ENCODE results near the gene MMRN2. TPM values are rescaled to one million over a fixed set of nuclear protein-coding genes. Genes with fewer than 3 reads are reported as not detected.
"Not testable (repeated sequence)": the region's sequence is repeated elsewhere in the genome, so short reads cannot be mapped to it uniquely, and the experiment has no call there.

Gene MMRN2
- total RNA-seq, 1 experiment from 2014 or later = not detected

DNA sequence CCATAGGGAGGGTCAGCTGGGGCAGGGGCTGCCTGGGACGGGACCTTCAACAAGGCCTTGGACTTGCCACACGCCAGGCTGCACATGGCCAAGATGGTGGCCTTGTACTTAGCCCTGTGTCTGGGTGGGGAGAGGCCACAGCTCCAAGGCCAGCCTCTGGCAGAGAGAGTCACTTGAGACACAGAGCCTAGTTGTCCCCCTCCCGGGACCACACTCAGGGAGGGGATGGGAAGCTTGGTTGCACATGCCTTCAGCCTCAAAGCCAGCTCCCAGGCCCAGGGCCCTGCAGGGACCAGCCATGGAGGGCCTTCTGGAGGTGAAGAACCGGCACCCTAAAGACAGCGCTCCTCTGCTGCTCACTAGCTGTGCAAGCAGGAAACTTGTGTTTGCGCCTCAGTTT lies 16.7 kb downstream of the MMRN2 start:
- TF ChIP-seq, protein P1, sequence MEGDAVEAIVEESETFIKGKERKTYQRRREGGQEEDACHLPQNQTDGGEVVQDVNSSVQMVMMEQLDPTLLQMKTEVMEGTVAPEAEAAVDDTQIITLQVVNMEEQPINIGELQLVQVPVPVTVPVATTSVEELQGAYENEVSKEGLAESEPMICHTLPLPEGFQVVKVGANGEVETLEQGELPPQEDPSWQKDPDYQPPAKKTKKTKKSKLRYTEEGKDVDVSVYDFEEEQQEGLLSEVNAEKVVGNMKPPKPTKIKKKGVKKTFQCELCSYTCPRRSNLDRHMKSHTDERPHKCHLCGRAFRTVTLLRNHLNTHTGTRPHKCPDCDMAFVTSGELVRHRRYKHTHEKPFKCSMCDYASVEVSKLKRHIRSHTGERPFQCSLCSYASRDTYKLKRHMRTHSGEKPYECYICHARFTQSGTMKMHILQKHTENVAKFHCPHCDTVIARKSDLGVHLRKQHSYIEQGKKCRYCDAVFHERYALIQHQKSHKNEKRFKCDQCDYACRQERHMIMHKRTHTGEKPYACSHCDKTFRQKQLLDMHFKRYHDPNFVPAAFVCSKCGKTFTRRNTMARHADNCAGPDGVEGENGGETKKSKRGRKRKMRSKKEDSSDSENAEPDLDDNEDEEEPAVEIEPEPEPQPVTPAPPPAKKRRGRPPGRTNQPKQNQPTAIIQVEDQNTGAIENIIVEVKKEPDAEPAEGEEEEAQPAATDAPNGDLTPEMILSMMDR (conservative IDR thresholded peaks at IDR 0.05; ENCODE audit: low read depth, low read length) = no peak
- no peak for TF ChIP-seq EZH2 (IDR thresholded peaks at IDR 0.05; ENCODE audit: borderline replicate concordance, low read depth, low read length, poor library complexity, severe bottlenecking)
- H3K36me3 ChIP-seq (ENCODE audit: insufficient read depth, low read length, poor library complexity, severe bottlenecking) = no peaks in the 10 kb centered on the region
- H3K27me3 ChIP-seq (replicated peaks; ENCODE audit: insufficient read depth, low read depth, low read length, poor library complexity) = no peaks in the 10 kb centered on the region
- DNase-seq (ENCODE audit: low spot score) = no peak
- H3K4me1 ChIP-seq (ENCODE audit: insufficient read depth, low read length, poor library complexity, severe bottlenecking) = no peaks in the 10 kb centered on the region
- no TSS peak for BruUV-seq (replicated peaks)
- ChIA-PET POLR2A (ENCODE audit: low non-redundant PET) (no interaction called here), CTCF (interaction anchor here (0.6 kb wide), 1 partner anchor 94 kb away, joined by 4 read pairs; no protein-coding TSS in a partner anchor)
- no peak overlapping the region for H3K4me3 ChIP-seq (ENCODE audit: low read depth, low read length, poor library complexity, severe bottlenecking)
- H3K9me3 ChIP-seq (ENCODE audit: low read depth, low read length, poor library complexity, severe bottlenecking) = no peaks in the 10 kb centered on the region
- intact Hi-C loops (cut with micrococcal nuclease; ENCODE audit: unreplicated experiment) = loop anchor here (1.0 kb wide), 1 partner anchor 252 kb away; no protein-coding TSS in a partner anchor
- no peak overlapping the region for H3K27ac ChIP-seq (ENCODE audit: low read depth, low read length, poor library complexity, severe bottlenecking)

DNA sequence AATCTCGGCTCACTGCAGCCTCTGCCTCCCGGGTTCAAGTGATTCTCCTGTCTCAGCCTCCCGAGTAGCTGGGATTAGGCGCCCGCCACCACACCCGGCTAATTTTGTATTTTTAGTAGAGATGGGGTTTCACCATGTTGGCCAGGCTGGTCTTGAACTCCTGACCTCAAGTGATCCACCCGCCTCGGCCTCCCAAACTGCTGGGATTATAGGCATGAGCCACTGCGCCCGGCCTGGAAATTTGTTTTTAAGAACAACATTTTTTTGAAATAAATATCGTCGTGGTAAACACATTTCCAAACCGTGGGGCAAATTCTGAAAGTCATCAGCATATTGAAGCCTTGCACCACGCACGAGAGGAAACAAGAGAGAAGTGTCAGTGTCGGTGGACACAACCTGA lies 17.3 kb downstream of the MMRN2 start:
- BruUV-seq (replicated peaks); H3K27me3 ChIP-seq (replicated peaks; ENCODE audit: insufficient read depth, low read depth, low read length, poor library complexity); H3K4me1 ChIP-seq (ENCODE audit: insufficient read depth, low read length, poor library complexity, severe bottlenecking); H3K4me3 ChIP-seq (ENCODE audit: low read depth, low read length, poor library complexity, severe bottlenecking); H3K36me3 ChIP-seq (ENCODE audit: insufficient read depth, low read length, poor library complexity, severe bottlenecking); DNase-seq (ENCODE audit: low spot score); H3K27ac ChIP-seq (ENCODE audit: low read depth, low read length, poor library complexity, severe bottlenecking); H3K9me3 ChIP-seq (ENCODE audit: low read depth, low read length, poor library complexity, severe bottlenecking); POLR2A ChIA-PET (ENCODE audit: low non-redundant PET): not testable (repeated sequence)
- CTCF ChIA-PET = interaction anchor here (0.6 to 1.0 kb wide), 9 partner anchors 18 to 594 kb away, joined by 4 to 15 read pairs (median 5); partner anchors contain the start of genes SHLD2 and SNCG
- intact Hi-C loops (cut with micrococcal nuclease; ENCODE audit: unreplicated experiment) = loop anchor here (1.0 kb wide), 1 partner anchor 252 kb away; no protein-coding TSS in a partner anchor

DNA sequence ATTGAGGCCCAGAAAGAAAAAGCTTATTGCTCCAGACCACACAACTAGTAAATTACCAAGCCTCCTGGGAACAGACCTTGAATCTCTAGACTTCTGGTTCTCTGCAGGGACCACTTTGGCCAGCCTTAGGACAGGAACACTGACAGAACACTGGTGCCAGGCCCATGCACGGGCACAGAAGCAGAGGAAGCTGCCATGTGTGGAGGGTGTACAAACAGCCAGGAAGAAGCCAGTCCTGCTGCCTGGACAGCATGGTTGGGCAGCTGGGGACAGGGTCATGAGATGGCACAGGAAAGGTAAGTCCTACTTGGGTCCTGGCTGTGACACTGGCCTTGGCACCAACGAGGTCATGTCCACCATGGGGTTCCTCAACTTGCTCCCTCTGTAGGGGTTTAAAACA lies 19.2 kb downstream of the MMRN2 start:
- H3K36me3 ChIP-seq (ENCODE audit: insufficient read depth, low read length, poor library complexity, severe bottlenecking) = no peaks in the 10 kb centered on the region
- POLR2A ChIA-PET (ENCODE audit: low non-redundant PET) = no interaction called here
- no peak for DNase-seq (ENCODE audit: low spot score)

More for the DNA sequence above, 19.2 kb downstream of the MMRN2 start:
- Histone ChIP-seq H3K27ac (ENCODE audit: low read depth, low read length, poor library complexity, severe bottlenecking) (no peak overlapping the region), H3K4me1 (ENCODE audit: insufficient read depth, low read length, poor library complexity, severe bottlenecking) (no peaks in the 10 kb centered on the region), H3K27me3 (replicated peaks; ENCODE audit: insufficient read depth, low read depth, low read length, poor library complexity) (no peaks in the 10 kb centered on the region), H3K4me3 (ENCODE audit: low read depth, low read length, poor library complexity, severe bottlenecking) (no peak overlapping the region), H3K9me3 (ENCODE audit: low read depth, low read length, poor library complexity, severe bottlenecking) (no peaks in the 10 kb centered on the region)
- intact Hi-C loops (cut with micrococcal nuclease; ENCODE audit: unreplicated experiment) = no loop called here
- CTCF ChIA-PET = interaction anchor here (1.6 kb wide), 1 partner anchor 28 kb away, joined by 6 read pairs; no protein-coding TSS in a partner anchor
- TF ChIP-seq, protein P1 (conservative IDR thresholded peaks at IDR 0.05; ENCODE audit: low read depth, low read length) = no peak
- no peak for TF ChIP-seq EZH2 (IDR thresholded peaks at IDR 0.05; ENCODE audit: borderline replicate concordance, low read depth, low read length, poor library complexity, severe bottlenecking)
- no TSS peak for BruUV-seq (replicated peaks)
